H9 (cell line): ENCODE results near the gene GANAB. TPM values are rescaled to one million over a fixed set of nuclear protein-coding genes. Genes with fewer than 3 reads are reported as not detected.
A peak's percentile ranks its signal among the peaks of the same experiment; 100 is the strongest.

Source experiments
- DNase-seq: peaks from one replicate; pipeline ENCODE4 v3.0.0-alpha.2; 2017
- H2AFZ ChIP-seq: one replicate; pipeline ENCODE4 v1.6.1; 2013; ENCODE audit warnings: mild to moderate bottlenecking, low read length, control low read depth, moderate library complexity
- H2AK5ac ChIP-seq: 2 replicates; pipeline ENCODE4 v1.6.1; 2013; ENCODE audit warnings: low read length, control low read depth, mixed read lengths; ENCODE audit not compliant: insufficient read length
- H2BK120ac ChIP-seq: one replicate; pipeline ENCODE4 v1.6.1; 2013; ENCODE audit warnings: low read depth, mild to moderate bottlenecking, low read length, control low read depth, inconsistent platforms; ENCODE audit not compliant: poor library complexity, severe bottlenecking
- H2BK12ac ChIP-seq: 2 replicates; pipeline ENCODE4 v1.6.1; 2013; ENCODE audit warnings: low read length, control low read depth, mixed read lengths, low read depth; ENCODE audit not compliant: insufficient read length
- H2BK15ac ChIP-seq: 2 replicates; pipeline ENCODE4 v1.6.1; 2013; ENCODE audit warnings: low read depth, low read length, control low read depth
- H2BK20ac ChIP-seq: one replicate; pipeline ENCODE4 v1.6.1; 2013; ENCODE audit warnings: low read depth, mild to moderate bottlenecking, low read length, control low read depth, inconsistent platforms; ENCODE audit not compliant: poor library complexity, severe bottlenecking
- H2BK5ac ChIP-seq: 2 replicates; pipeline ENCODE4 v1.6.1; 2013; ENCODE audit warnings: low read length, control low read depth, mixed read lengths; ENCODE audit not compliant: insufficient read length
- H3K14ac ChIP-seq: 2 replicates; pipeline ENCODE4 v1.6.1; 2013; ENCODE audit warnings: low read length, control low read depth; ENCODE audit not compliant: insufficient read depth
- H3K18ac ChIP-seq: 2 replicates; pipeline ENCODE4 v1.6.1; 2013; ENCODE audit warnings: low read depth, mild to moderate bottlenecking, mixed read lengths, low read length, control low read depth; ENCODE audit not compliant: insufficient read length
- H3K23ac ChIP-seq: 2 replicates; pipeline ENCODE4 v1.6.1; 2013; ENCODE audit warnings: low read length, control low read depth, mixed read lengths, low read depth; ENCODE audit not compliant: insufficient read length
- H3K23me2 ChIP-seq: 2 replicates; pipeline ENCODE4 v1.6.1; 2013; ENCODE audit warnings: low read depth, mild to moderate bottlenecking, mixed read lengths, low read length, control low read depth; ENCODE audit not compliant: insufficient read length, poor library complexity, severe bottlenecking
- H3K27ac ChIP-seq: 2 replicates; pipeline ENCODE4 v1.5.1; 2013; ENCODE audit warnings: low read length, control low read depth, mixed read lengths, low read depth; ENCODE audit not compliant: insufficient read length
- H3K27me3 ChIP-seq: 2 replicates; pipeline ENCODE4 v1.6.1; 2013; ENCODE audit warnings: low read length, control low read depth, inconsistent platforms; ENCODE audit not compliant: insufficient read depth
- H3K4ac ChIP-seq: 2 replicates; pipeline ENCODE4 v1.6.1; 2013; ENCODE audit warnings: low read depth, mild to moderate bottlenecking, control low read depth, inconsistent platforms, low read length, moderate library complexity
- H3K4me1 ChIP-seq: 2 replicates; pipeline ENCODE4 v1.6.1; 2013; ENCODE audit warnings: low read length, control low read depth, inconsistent platforms; ENCODE audit not compliant: insufficient read depth
- H3K4me2 ChIP-seq: 2 replicates; pipeline ENCODE4 v1.6.1; 2013; ENCODE audit warnings: low read length, control low read depth, mixed read lengths; ENCODE audit not compliant: insufficient read length, insufficient read depth
- H3K56ac ChIP-seq: 2 replicates; pipeline ENCODE4 v1.6.1; 2013; ENCODE audit warnings: low read depth, mild to moderate bottlenecking, mixed read lengths, low read length, control low read depth; ENCODE audit not compliant: insufficient read length
- H3K79me1 ChIP-seq: 2 replicates; pipeline ENCODE4 v1.6.1; 2013; ENCODE audit warnings: low read depth, mild to moderate bottlenecking, moderate library complexity, low read length, control low read depth, inconsistent platforms; ENCODE audit not compliant: insufficient read depth, poor library complexity, severe bottlenecking
- H3K79me2 ChIP-seq: 2 replicates; pipeline ENCODE4 v1.6.1; 2013; ENCODE audit warnings: low read length, control low read depth, inconsistent platforms; ENCODE audit not compliant: insufficient read depth
- H3K9ac ChIP-seq: 2 replicates; pipeline ENCODE4 v1.6.1; 2013; ENCODE audit warnings: low read length, control low read depth, mixed read lengths; ENCODE audit not compliant: insufficient read length; ENCODE audit errors: extremely low read depth
- H3K9me3 ChIP-seq: one replicate; pipeline ENCODE4 v1.6.1; 2013; ENCODE audit warnings: low read depth, low read length, inconsistent platforms; ENCODE audit not compliant: control insufficient read depth
- H3T11ph ChIP-seq: one replicate; pipeline ENCODE4 v1.6.1; 2013; ENCODE audit warnings: mild to moderate bottlenecking, low read length, control low read depth, inconsistent platforms
- H4K20me1 ChIP-seq: one replicate; pipeline ENCODE4 v1.6.1; 2013; ENCODE audit not compliant: control insufficient read depth, insufficient read length, insufficient read depth
- H4K5ac ChIP-seq: 2 replicates; pipeline ENCODE4 v1.6.1; 2013; ENCODE audit warnings: low read depth, mild to moderate bottlenecking, mixed read lengths, low read length, control low read depth; ENCODE audit not compliant: insufficient read length
- H4K8ac ChIP-seq: replicated peaks from 2 replicates; pipeline ENCODE4 v1.6.1; 2013; ENCODE audit warnings: low read length, control low read depth, mixed read lengths, low read depth; ENCODE audit not compliant: insufficient read length
- H4K91ac ChIP-seq: 2 replicates; pipeline ENCODE4 v1.6.1; 2013; ENCODE audit warnings: low read depth, mild to moderate bottlenecking, moderate library complexity, mixed read lengths, low read length, control low read depth; ENCODE audit not compliant: insufficient read length
- H3K27ac Mint-ChIP-seq, 3 experiments: 2 replicates in 2 of 3; 3 replicates in 1 of 3; pipeline ENCODE4 v1.8.0; 2020 to 2021; ENCODE audit warnings: mixed read lengths in 3 of 3, mild to moderate bottlenecking in 1 of 3, moderate library complexity in 1 of 3
- H3K27me3 Mint-ChIP-seq: 2 replicates; pipeline ENCODE4 v1.8.0; 2021; ENCODE audit warnings: low read depth, mild to moderate bottlenecking, moderate library complexity, mixed read lengths
- H3K36me3 Mint-ChIP-seq, 3 experiments: 2 replicates in 2 of 3; 3 replicates in 1 of 3; pipeline ENCODE4 v1.8.0; 2020 to 2021; ENCODE audit warnings: low read depth in 3 of 3, mixed read lengths in 3 of 3; ENCODE audit not compliant: insufficient read depth in 1 of 3
- H3K4me1 Mint-ChIP-seq, 2 experiments: 2 replicates each; pipeline ENCODE4 v1.8.0; 2020; ENCODE audit warnings: mixed read lengths in 2 of 2
- H3K4me3 Mint-ChIP-seq, 2 experiments: 2 replicates in 1 of 2; 3 replicates in 1 of 2; pipeline ENCODE4 v1.8.0; 2020 to 2021; ENCODE audit warnings: mild to moderate bottlenecking in 2 of 2, mixed read lengths in 2 of 2, moderate library complexity in 1 of 2
- H3K9me3 Mint-ChIP-seq, 2 experiments: 2 replicates in 1 of 2; 3 replicates in 1 of 2; pipeline ENCODE4 v1.8.0; 2020; ENCODE audit warnings: mild to moderate bottlenecking in 2 of 2, mixed read lengths in 2 of 2, moderate library complexity in 1 of 2
- CTCF ChIP-seq: fragments of 200-600 bp; sonication (generic); conservative IDR thresholded peaks from 3 replicates; pipeline ENCODE4 v1.8.0; 2021; ENCODE audit warnings: antibody characterized with exemption, mild to moderate bottlenecking
- WGBS: extraction: QIAGEN DNeasy Blood & Tissue Kit; methylation state at CpG from one replicate; pipeline ENCODE4 v1.1.7; 2013; ENCODE audit warnings: missing lambda C conversion rate, low lambda C conversion rate, mixed read lengths; ENCODE audit not compliant: insufficient read length; ENCODE audit errors: extremely low coverage; 5-methylcytosine and 5-hydroxymethylcytosine counted together
- total RNA-seq: library from RNA; stranded (reverse); gene quantifications from 2 replicates; pipeline ENCODE4 v1.2.1, GENCODE V29; 2021

The GANAB gene
- total RNA-seq, 1 experiment from 2014 or later: 387 TPM

- Histone ChIP-seq H2AK5ac (no peak within 1 kb of the TSS), H4K5ac (no peak within 1 kb of the TSS), H3K23ac (no peak within 1 kb of the TSS), H2BK20ac (no peak within 1 kb of the TSS), H3K23me2 (peaks cover 5% of the 10 kb centered on the region), H3K79me2 (no peaks in the 10 kb centered on the region), H3K27ac (no peak within 1 kb of the TSS), H3K9me3 (no peaks in the 10 kb centered on the region), H3K27me3 (no peaks in the 10 kb centered on the region), H2BK15ac (no peak within 1 kb of the TSS), H3K56ac (no peak within 1 kb of the TSS), H4K91ac (no peak within 1 kb of the TSS), H3K14ac (peak within 1 kb of the TSS; percentile 41), H3K9ac (peak within 1 kb of the TSS; percentile 74), H2AFZ (no peak within 1 kb of the TSS), H3K18ac (peak within 1 kb of the TSS; percentile 45), H4K8ac (no peak within 1 kb of the TSS), H4K20me1 (no peaks in the 10 kb centered on the region), H2BK120ac (no peak within 1 kb of the TSS), H3K4me2 (peak within 1 kb of the TSS; percentile 92), H2BK5ac (no peak within 1 kb of the TSS), H3T11ph (no peak within 1 kb of the TSS), H3K79me1 (no peaks in the 10 kb centered on the region), H2BK12ac (no peak within 1 kb of the TSS), H3K4ac (no peak within 1 kb of the TSS), H3K4me1 (no peaks in the 10 kb centered on the region; the same call in 1 of the 2 replicates)
- no peaks in the 10 kb centered on the region for H3K9me3 Mint-ChIP-seq
- H3K27ac Mint-ChIP-seq: peak within 1 kb of the TSS; percentile 93 to 99 (median 96)
- no peak for TF ChIP-seq CTCF
- peak within 1 kb of the TSS; percentile 94 to 96 for H3K4me3 Mint-ChIP-seq
- no CpG with 5 or more reads among the region's 58 CpGs for WGBS
- H3K36me3 Mint-ChIP-seq: peaks cover 24 to 61% (median 49%) of the 10 kb centered on the region in 3 experiments
- no peaks in the 10 kb centered on the region for H3K27me3 Mint-ChIP-seq
- DNase-seq: peak; percentile 99
- peaks cover 21 to 25% of the 10 kb centered on the region in 2 experiments for H3K4me1 Mint-ChIP-seq
These were observed 54.8 kb downstream of the GANAB start, which contains the start of gene TUT1 for GRCh38 chr11:62591448-62592145. TSS of gene TUT1 (minus strand) at chr11:62591523. CDS start at chr11:62591485, 38 bp downstream.
